Mucosa of gallbladder (tissue), 1 donor: ENCODE data around the gene PPEF2. TPM values are rescaled to one million over a fixed set of nuclear protein-coding genes. Genes with fewer than 3 reads are reported as not detected.
A peak's percentile ranks its signal among the peaks of the same experiment; 100 is the strongest.
"Not testable (repeated sequence)": the region's sequence is repeated elsewhere in the genome, so short reads cannot be mapped to it uniquely, and the experiment has no call there.

Experiments
- DNase-seq: peaks from one replicate; pipeline ENCODE4 v3.0.0-alpha.2; 2020; ENCODE audit warnings: low spot score
- total RNA-seq: library from RNA; stranded (reverse); gene quantifications from one replicate; pipeline ENCODE4 v1.2.1, GENCODE V29; 2021
- donor health status: DM: no; HTN: no; CAD: no.

The PPEF2 gene, protein sequence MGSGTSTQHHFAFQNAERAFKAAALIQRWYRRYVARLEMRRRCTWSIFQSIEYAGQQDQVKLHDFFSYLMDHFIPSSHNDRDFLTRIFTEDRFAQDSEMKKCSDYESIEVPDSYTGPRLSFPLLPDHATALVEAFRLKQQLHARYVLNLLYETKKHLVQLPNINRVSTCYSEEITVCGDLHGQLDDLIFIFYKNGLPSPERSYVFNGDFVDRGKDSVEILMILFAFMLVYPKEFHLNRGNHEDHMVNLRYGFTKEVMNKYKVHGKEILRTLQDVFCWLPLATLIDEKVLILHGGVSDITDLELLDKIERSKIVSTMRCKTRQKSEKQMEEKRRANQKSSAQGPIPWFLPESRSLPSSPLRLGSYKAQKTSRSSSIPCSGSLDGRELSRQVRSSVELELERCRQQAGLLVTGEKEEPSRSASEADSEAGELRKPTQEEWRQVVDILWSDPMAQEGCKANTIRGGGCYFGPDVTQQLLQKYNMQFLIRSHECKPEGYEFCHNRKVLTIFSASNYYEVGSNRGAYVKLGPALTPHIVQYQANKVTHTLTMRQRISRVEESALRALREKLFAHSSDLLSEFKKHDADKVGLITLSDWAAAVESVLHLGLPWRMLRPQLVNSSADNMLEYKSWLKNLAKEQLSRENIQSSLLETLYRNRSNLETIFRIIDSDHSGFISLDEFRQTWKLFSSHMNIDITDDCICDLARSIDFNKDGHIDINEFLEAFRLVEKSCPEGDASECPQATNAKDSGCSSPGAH
- total RNA-seq, result not detected

- no peak for DNase-seq
These were observed at the start of gene PPEF2 for GRCh38 chr4:75902352-75902751. Gene PPEF2 (minus strand): TSS chr4:75902452. CDS start chr4:75896325, 6,127 bp downstream.

GRCh38 chr4:75950213-75950815 lies 48.1 kb upstream of the PPEF2 start:
- DNase-seq, result no peak

DNA sequence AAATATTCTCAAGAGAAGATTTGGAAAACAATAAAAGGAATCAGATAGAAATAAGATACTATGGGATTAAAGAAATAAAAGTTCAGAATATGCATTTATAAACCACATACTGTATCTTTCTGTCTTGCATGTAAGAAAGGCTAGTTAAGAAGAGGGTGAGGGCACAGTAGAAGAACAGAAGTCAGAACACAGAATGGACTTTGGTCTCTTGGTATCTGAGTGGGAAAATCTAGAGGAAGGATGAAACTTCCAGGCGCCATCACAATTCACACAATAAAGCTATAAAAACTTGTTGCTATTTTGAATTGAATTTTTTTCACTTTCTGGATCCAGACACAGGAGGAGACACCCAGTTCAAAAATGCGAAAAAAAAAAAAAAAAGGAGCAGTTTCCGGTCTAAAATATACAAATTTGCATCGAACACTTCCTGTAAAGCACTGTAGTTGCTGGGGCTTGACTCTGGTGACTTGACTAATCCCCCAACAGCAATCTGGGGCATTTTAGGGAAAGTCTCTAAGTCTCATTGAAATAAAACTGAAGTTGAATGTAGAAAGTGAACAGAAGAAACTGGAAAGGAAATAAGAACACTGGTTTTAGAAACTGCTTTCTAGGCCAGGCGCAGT lies 46.7 kb upstream of the PPEF2 start:
- DNase-seq, result no peak

DNA sequence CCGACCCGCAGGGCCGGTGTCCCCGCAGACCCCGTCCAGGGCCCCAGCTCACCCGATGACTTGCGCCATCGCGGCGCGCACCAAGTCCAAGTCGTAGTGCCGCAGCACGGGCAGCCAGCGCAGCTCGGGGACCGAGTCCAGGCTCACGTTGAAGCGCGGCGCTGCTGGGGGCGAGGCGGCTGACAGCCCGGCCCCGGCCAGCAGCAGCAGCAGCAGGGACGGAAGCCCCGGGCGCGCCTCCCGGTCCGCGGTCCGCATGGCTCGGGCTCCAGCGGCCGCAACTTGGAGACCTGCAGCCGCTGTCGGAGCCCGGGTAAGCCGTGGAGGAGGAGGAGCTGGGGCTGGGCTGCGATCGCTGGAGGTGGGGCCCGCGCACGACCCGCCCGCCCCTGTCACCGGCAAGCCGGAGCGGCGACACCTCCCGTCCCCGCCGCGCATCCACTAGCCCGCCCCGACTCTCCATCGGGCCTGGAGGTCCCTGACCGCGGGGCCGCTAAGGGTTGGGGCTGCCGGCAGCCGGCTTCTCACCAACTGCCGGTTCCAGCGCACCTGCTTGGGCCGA lies 38.5 kb upstream of the PPEF2 start, which contains the start of gene NAAA:
Gene NAAA (minus strand): TSS at position 322 of the 562 bp plus-strand sequence. CDS start 64 bp downstream, at position 258.
- peak; percentile 81 for DNase-seq

DNA sequence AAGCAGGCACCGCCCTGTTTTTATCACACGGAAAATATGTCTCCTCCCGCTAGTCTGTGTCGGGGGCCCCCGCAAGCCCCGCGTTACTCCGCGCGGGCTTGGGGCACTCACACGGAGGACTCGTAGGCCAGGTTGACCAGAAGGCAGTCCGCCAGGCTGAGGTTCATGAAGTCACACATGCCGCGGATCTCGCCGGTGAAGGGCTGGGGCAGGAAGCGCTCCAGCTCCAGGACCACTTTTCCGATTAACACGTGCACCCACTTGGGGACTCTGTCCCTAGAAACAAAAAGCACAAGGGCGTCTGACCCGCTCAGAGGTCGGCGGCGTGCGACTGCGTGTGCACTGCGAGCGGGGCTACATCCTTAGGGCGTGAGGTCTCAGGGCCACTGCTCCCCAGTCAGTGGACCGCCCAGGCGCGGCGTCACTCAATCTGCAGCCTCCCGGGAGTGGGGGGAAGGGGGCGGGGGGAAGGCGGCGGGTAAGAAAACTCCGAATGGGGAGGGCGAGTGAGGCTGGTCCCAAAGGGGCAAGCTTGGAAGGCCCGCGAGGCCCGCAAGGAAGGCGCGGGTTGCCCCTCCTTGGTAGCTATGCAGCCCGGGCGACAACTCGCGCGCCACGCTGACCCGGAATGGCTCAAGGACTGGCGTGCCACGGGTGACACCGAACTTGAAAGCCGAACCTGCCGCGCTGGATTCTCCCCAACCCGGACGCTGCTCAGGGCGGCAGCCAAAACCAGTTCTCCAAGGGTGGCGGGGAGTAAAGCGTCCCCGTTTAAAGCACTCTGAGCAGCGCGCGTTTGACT lies 37.8 kb upstream of the PPEF2 start:
- peak; percentile 59 for DNase-seq

DNA sequence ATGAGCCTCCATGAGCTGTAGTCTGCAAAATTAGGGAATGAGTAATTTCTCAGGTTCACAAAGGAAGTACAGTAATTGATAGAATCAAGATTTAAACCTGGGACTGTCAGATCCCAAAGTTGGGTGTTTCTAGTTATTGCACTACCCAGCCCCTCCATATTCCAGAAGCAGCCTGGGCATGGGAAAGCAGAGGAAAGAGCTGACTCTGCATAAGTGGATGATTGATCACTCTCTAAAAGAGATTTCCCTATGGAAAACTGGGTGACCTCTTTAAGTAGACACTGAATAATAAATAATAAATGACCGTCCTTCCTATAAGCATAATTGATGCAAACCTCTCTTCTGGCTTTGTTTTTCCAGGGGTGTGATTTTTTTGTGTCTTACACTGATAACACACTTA lies 33.4 kb upstream of the PPEF2 start:
- DNase-seq, result no peak

- no peak for DNase-seq
These were observed 27.9 kb upstream of the PPEF2 start for GRCh38 chr4:75930152-75930551.

- DNase-seq, result not testable (repeated sequence)
These were observed 22.7 kb upstream of the PPEF2 start for GRCh38 chr4:75924916-75925315.

- no peak for DNase-seq
These were observed 22.1 kb upstream of the PPEF2 start for GRCh38 chr4:75924309-75924827.

DNA sequence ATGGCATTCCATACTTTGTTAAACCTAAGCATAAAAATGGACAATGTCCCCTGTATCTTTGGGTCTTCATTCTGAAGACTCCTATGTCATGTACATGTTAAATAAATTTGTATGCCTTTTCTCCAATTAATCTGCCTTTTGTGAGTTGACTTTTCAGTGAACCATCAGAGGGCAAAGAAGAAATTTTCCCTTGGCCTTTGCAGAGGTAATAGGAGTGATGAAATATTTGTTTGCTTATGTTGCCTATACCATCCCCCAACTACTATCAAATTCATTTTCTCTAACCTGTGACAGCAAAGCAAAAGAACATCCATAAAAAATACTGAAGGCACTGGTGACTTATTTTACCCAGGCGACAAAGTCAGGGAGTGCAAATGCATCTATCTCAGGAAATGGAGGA lies 20.3 kb upstream of the PPEF2 start:
- no peak for DNase-seq

DNA sequence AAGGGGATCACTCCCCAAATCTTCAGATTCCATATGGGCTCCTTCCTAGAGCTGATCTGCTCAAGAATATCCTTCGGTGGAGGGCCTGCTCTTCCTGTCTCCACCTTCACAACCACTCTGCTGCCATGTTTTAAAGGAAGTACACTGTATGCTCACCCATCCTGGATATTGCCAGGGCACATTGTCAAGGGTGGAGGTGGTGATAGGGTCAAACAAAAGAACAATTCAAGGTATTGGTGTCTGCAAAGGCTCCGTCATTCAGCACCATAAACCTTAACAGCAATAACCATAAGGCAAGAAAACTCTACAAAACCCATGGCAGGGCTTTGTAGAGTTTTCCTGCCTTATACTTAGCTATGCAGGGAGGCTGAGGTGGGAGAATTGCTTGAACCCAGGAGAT lies 19.7 kb upstream of the PPEF2 start:
- DNase-seq, result no peak

DNA sequence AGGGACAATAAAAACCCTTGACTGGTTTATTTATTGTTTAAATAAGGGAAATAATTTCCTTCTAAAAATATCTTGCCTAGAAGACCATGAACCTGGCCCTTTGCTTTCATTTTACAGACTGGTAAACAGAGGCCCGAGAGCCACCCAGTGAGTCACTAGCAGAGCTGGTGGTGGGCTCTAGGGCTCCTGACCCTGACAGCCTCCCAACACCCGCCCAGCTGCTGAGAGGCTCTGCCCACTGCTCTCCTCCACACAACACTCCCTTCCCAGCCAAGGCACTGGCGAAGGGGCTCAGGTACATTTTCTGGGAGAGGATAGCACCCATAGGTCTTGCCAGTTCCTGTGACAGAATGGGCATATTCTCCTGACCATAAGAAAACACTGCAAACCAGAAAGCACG lies 18.1 kb upstream of the PPEF2 start:
- DNase-seq, result no peak

- DNase-seq, result no peak
These were observed 17.7 kb upstream of the PPEF2 start for GRCh38 chr4:75919920-75920319.

DNA sequence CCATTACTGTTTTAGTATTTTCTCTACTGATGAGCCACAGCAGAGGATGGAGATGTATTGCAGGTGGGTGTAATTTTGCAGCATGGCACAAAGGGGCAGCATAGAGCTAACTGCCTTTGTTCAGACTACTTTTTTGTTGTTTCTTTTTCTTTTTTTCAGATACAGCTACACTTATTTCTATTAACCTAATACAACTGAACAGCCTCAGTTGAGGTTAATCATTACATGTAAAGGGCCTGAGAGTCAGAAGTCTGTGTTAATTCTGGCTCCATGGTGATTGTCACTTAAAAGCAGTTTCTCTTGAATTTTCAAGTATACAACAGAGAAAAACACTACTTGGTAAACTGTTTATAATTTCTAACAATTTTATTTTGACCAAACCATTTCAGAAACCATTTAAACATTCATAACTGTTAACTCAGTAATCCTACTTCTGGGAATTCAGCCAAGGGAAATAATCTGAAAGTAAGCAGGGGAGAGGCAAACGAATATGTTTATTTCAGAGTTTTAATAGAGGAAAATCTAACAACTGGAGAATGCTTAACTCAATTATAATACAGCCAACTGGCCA lies 13.9 kb upstream of the PPEF2 start:
- no peak for DNase-seq

DNA sequence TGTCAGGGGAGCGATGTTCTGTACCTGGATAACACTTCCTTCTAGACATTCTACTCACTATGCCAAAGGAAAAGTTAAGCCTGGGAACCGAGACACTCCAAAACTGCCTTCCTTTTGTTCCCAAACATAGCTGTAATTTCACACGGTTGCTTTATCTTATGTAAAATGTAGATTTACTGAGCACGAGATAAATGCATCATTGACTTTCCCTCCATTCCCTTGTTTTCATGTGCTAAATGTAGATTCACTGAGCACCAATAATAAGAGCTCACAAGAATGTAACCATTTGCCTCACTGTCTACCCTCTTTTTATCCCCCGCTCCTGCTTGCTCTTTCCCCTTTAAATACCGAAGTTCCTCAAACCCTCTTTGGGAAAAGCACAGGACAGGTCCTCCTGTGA lies 10.7 kb upstream of the PPEF2 start:
- DNase-seq, result no peak

DNA sequence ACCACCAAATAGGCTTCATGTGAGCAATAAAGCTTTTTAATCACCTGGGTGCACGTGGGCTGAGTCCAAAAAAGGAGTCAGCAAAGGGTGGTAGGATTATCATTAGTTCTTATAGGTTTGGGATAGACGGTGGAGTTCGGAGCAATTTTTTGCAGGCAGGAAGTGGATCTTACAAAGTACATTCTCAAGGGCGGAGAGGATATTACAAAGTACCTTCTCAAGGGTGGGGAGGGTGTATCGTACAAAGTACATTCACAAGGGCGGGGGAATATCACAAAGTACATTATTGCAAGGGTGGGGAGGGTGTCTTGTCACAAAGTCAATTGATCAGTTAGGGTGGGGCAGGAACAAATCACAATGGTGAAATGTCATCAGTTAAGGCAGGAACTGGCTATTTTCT lies 8.6 kb upstream of the PPEF2 start:
- DNase-seq, result not testable (repeated sequence)

DNA sequence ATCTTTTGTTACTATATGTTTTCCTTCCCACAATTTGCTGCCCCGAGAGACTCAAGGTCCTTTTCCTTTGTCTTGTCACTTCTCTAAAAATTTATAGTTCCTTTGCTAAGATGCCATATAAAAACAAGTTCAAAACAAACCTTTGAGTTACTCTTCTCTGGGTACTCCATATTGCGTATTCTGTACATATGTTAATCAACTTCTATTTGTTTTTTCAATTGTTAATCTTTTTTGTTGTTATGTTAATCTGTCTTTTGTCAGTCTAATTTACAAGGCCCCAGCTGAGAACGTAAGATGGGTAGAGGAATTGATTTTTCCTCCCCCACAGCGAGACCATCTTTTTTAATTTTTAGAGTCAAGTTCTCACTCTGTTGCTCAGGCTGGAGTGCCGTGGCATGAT lies 7.2 kb upstream of the PPEF2 start:
- no peak for DNase-seq

- DNase-seq, result no peak
These were observed 6.3 kb upstream of the PPEF2 start for GRCh38 chr4:75908555-75908954.

GRCh38 chr4:75907966-75908365 lies 5.7 kb upstream of the PPEF2 start:
- DNase-seq, result no peak

- DNase-seq, result no peak
These were observed 1.8 kb upstream of the PPEF2 start for GRCh38 chr4:75904076-75904475.
